ENCODE measurements around the gene BRCA1.
"Not testable (repeated sequence)": the region's sequence is repeated elsewhere in the genome, so short reads cannot be mapped to it uniquely, and the experiment has no call there.

Gene BRCA1

GRCh38 chr17:43056051-43056450, 69.1 kb downstream of the BRCA1 start:
- no peak for TF ChIP-seq CTCF (IDR thresholded peaks at IDR 0.05; ENCODE audit: borderline replicate concordance, control extremely low read depth, extremely low read depth, insufficient read depth, missing control alignments)
- in situ Hi-C loops (cut with MboI; ENCODE audit: low sequenced_read_pairs, unreplicated experiment), result no loop called here
- no peak for DNase-seq (ENCODE audit: low spot score)

DNA sequence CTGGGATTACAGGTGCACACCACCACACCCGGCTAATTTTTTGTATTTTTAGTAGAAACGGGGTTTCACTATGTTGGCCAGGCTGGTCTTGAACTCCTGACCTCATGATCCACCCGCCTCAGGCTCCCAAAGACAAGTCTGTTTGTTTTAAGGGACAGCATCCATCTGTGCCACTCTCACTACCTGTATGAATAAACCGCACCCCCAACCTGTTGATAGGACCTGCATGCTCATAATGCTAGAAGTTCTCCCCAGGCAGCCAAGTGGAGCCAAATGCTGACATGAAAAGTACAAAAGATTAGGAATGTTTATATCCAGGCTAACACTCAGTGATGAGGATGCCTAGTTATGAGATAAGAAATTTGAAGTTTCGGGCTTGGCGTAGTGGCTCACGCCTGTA, 72.2 kb downstream of the BRCA1 start:
- in situ Hi-C loops (cut with MboI; ENCODE audit: low sequenced_read_pairs, unreplicated experiment); DNase-seq (ENCODE audit: low spot score): not testable (repeated sequence)

- in situ Hi-C loops (cut with MboI; ENCODE audit: low sequenced_read_pairs, unreplicated experiment), result no loop called here
- no peak for TF ChIP-seq CTCF (IDR thresholded peaks at IDR 0.05; ENCODE audit: borderline replicate concordance, control extremely low read depth, extremely low read depth, insufficient read depth, missing control alignments)
- DNase-seq (ENCODE audit: low spot score), result no peak
These were observed 73.2 kb downstream of the BRCA1 start for GRCh38 chr17:43051969-43052368.

- no peak for TF ChIP-seq CTCF (IDR thresholded peaks at IDR 0.05; ENCODE audit: borderline replicate concordance, control extremely low read depth, extremely low read depth, insufficient read depth, missing control alignments)
- in situ Hi-C loops (cut with MboI; ENCODE audit: low sequenced_read_pairs, unreplicated experiment), result loop anchor here (25.0 kb wide), 1 partner anchor 268 kb away; no protein-coding TSS in a partner anchor
- DNase-seq (ENCODE audit: low spot score), result no peak
These were observed 81.1 kb downstream of the BRCA1 start for GRCh38 chr17:43044024-43044423.

GRCh38 chr17:43043307-43043706, 81.9 kb downstream of the BRCA1 start:
- no peak for DNase-seq (ENCODE audit: low spot score)
- no peak for TF ChIP-seq CTCF (IDR thresholded peaks at IDR 0.05; ENCODE audit: borderline replicate concordance, control extremely low read depth, extremely low read depth, insufficient read depth, missing control alignments)
- in situ Hi-C loops (cut with MboI; ENCODE audit: low sequenced_read_pairs, unreplicated experiment), result loop anchor here (25.0 kb wide), 1 partner anchor 269 kb away; no protein-coding TSS in a partner anchor

GRCh38 chr17:43042025-43042628, 83.0 kb downstream of the BRCA1 start:
- no peak for TF ChIP-seq CTCF (IDR thresholded peaks at IDR 0.05; ENCODE audit: borderline replicate concordance, control extremely low read depth, extremely low read depth, insufficient read depth, missing control alignments)
- in situ Hi-C loops (cut with MboI; ENCODE audit: low sequenced_read_pairs, unreplicated experiment), result loop anchor here (25.0 kb wide), 1 partner anchor 270 kb away; no protein-coding TSS in a partner anchor
- DNase-seq (ENCODE audit: low spot score), result no peak

DNA sequence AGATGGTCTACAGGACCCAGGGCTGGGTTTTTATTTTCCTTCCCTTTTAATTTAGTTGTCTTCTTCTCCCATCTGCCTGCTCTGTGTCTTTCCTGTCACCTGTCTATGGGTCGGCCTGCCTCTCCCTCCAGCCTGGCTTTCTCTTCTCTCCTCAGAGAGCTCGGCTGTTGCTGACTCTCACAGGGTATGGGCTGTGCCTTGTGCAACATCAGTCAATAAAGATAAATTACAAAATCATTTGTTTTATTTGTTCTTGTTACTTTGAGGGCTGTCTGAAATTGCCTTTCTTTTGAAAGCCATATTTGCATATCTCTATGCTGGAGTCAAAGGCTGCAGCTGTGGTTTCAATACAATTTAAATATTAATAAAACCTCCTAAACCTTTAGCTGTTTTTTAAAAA, 84.5 kb downstream of the BRCA1 start:
- TF ChIP-seq CTCF (IDR thresholded peaks at IDR 0.05; ENCODE audit: borderline replicate concordance, control extremely low read depth, extremely low read depth, insufficient read depth, missing control alignments), result no peak
- in situ Hi-C loops (cut with MboI; ENCODE audit: low sequenced_read_pairs, unreplicated experiment), result loop anchor here (25.0 kb wide), 1 partner anchor 272 kb away; no protein-coding TSS in a partner anchor
- DNase-seq (ENCODE audit: low spot score), result no peak
